A673 (cell line): ENCODE results near the gene MEGF10. TPM values are rescaled to one million over a fixed set of nuclear protein-coding genes. Genes with fewer than 3 reads are reported as not detected.

Source experiments
- BruUV-seq: library from RNA; stranded (reverse); fragments of 400-500 nt; replicated peaks from 2 replicates; lab custom pipeline; 2021; lab: Mats Ljungman, UMichigan
- CTCF ChIA-PET: fragments of 300-600 bp; sonication (Branson Sonifier 250); formaldehyde crosslinking; loops from one replicate; lab custom pipeline; 2022; ENCODE audit warnings: antibody characterized with exemption; lab: Charles Lee
- POLR2A ChIA-PET: fragments of 300-600 bp; sonication (Branson Sonifier 250); formaldehyde crosslinking; loops from one replicate; lab custom pipeline; 2022; ENCODE audit warnings: antibody characterized with exemption; ENCODE audit not compliant: low non-redundant PET; lab: Charles Lee
- DNase-seq: peaks from one replicate; pipeline ENCODE4 v3.0.0-alpha.2; 2015; ENCODE audit warnings: low spot score
- H3K27ac ChIP-seq: fragments of 200-600 bp; sonication (generic); 2 replicates; pipeline ENCODE4 v1.5.1; 2016; ENCODE audit warnings: mixed run types, low read depth, mild to moderate bottlenecking, mixed read lengths, antibody characterized with exemption, low read length; ENCODE audit not compliant: poor library complexity, severe bottlenecking
- H3K27me3 ChIP-seq: fragments of 200-600 bp; sonication (generic); replicated peaks from 2 replicates; pipeline ENCODE4 v1.6.1; 2017; ENCODE audit warnings: mixed run types, low read depth, mild to moderate bottlenecking, mixed read lengths, antibody characterized with exemption, low read length; ENCODE audit not compliant: insufficient read depth, poor library complexity
- H3K36me3 ChIP-seq: fragments of 200-600 bp; sonication (generic); 2 replicates; pipeline ENCODE4 v1.6.1; 2016; ENCODE audit warnings: mixed run types, mild to moderate bottlenecking, mixed read lengths, antibody characterized with exemption, low read length; ENCODE audit not compliant: insufficient read depth, poor library complexity, severe bottlenecking
- H3K4me1 ChIP-seq: fragments of 200-600 bp; sonication (generic); 2 replicates; pipeline ENCODE4 v1.6.1; 2017; ENCODE audit warnings: mixed run types, mild to moderate bottlenecking, mixed read lengths, antibody characterized with exemption, low read length; ENCODE audit not compliant: insufficient read depth, poor library complexity, severe bottlenecking
- H3K4me3 ChIP-seq: fragments of 200-600 bp; sonication (generic); 2 replicates; pipeline ENCODE4 v1.5.1; 2016; ENCODE audit warnings: low read depth, mixed run types, mild to moderate bottlenecking, mixed read lengths, low read length; ENCODE audit not compliant: poor library complexity, severe bottlenecking
- H3K9me3 ChIP-seq: fragments of 200-600 bp; sonication (generic); 2 replicates; pipeline ENCODE4 v1.6.1; 2016; ENCODE audit warnings: mixed run types, low read depth, mild to moderate bottlenecking, mixed read lengths, antibody characterized with exemption, low read length; ENCODE audit not compliant: poor library complexity, severe bottlenecking
- CTCF ChIP-seq: fragments of 300-800, 200-600 bp; sonication (generic); conservative IDR thresholded peaks from 2 replicates; pipeline ENCODE4 v1.5.1; 2017; ENCODE audit warnings: low read depth, mild to moderate bottlenecking, antibody characterized with exemption, low read length, moderate library complexity, mixed read lengths
- EZH2 ChIP-seq: fragments of 200-600 bp; sonication (generic); IDR thresholded peaks from 2 replicates; pipeline ENCODE4 v1.6.1; 2017; ENCODE audit warnings: borderline replicate concordance, low read depth, mild to moderate bottlenecking, mixed read lengths, antibody characterized with exemption, low read length; ENCODE audit not compliant: poor library complexity, severe bottlenecking
- intact Hi-C: fragments of 100-400 bp; cut with micrococcal nuclease; formaldehyde crosslinking; loops from one replicate; pipeline ENCODE4 v1.10.0; 2022; ENCODE audit not compliant: unreplicated experiment
- total RNA-seq: library from RNA; stranded (reverse); gene quantifications from 2 replicates; pipeline ENCODE4 v1.2.3, GENCODE V29; 2021

Gene MEGF10
- total RNA-seq, 1 experiment from 2014 or later, result 0.71 TPM

GRCh38 chr5:127359502-127359901 is 68.9 kb downstream of the MEGF10 start:
- ChIA-PET POLR2A (interaction anchor here (0.7 kb wide), 1 partner anchor 133 kb away, joined by 10 read pairs; no protein-coding TSS in a partner anchor), CTCF (interaction anchor here (0.6 to 1.6 kb wide), 2 partner anchors 14 to 173 kb away, joined by 4 to 5 read pairs; no protein-coding TSS in a partner anchor)
- H3K27me3 ChIP-seq, result no peaks in the 10 kb centered on the region
- H3K4me3 ChIP-seq, result no peak overlapping the region
- no peak for TF ChIP-seq CTCF
- TF ChIP-seq EZH2, result no peak
- no peak for DNase-seq
- H3K36me3 ChIP-seq, result no peaks in the 10 kb centered on the region
- intact Hi-C loops, result no loop called here
- H3K4me1 ChIP-seq, result peaks cover 47% of the 10 kb centered on the region
- H3K9me3 ChIP-seq, result no peaks in the 10 kb centered on the region
- peak overlapping the region; percentile 93 for H3K27ac ChIP-seq
- BruUV-seq, result no TSS peak

GRCh38 chr5:127363403-127363802 is 72.8 kb downstream of the MEGF10 start:
- Histone ChIP-seq H3K27me3 (no peaks in the 10 kb centered on the region), H3K4me3 (no peak overlapping the region), H3K27ac (no peak overlapping the region), H3K36me3 (no peaks in the 10 kb centered on the region), H3K9me3 (no peaks in the 10 kb centered on the region), H3K4me1 (peaks cover 21% of the 10 kb centered on the region)
- intact Hi-C loops, result no loop called here
- no TSS peak for BruUV-seq
- POLR2A ChIA-PET, result no interaction called here
- CTCF ChIA-PET, result no interaction called here
- no peak for DNase-seq
- no peak for TF ChIP-seq CTCF

- Histone ChIP-seq H3K9me3 (no peaks in the 10 kb centered on the region), H3K4me1 (peaks cover 5% of the 10 kb centered on the region), H3K4me3 (no peak overlapping the region), H3K27me3 (no peaks in the 10 kb centered on the region), H3K27ac (no peak overlapping the region), H3K36me3 (no peaks in the 10 kb centered on the region)
- POLR2A ChIA-PET, result no interaction called here
- no peak for DNase-seq
- no TSS peak for BruUV-seq
- TF ChIP-seq EZH2 (no peak), CTCF (no peak)
- intact Hi-C loops, result no loop called here
- CTCF ChIA-PET, result no interaction called here
Measured at GRCh38 chr5:127367029-127367428, 76.4 kb downstream of the MEGF10 start.
